ENCODE data around the gene MYO3B. TPM values are rescaled to one million over a fixed set of nuclear protein-coding genes. Genes with fewer than 3 reads are reported as not detected.

MYO3B gene
- total RNA-seq, 1 experiment from 2014 or later = 0.63 TPM

- DNase-seq = no peak
- no peak overlapping the region for H4K5ac ChIP-seq (ENCODE audit: insufficient read length, low read depth, low read length)
- no peak overlapping the region for H3K9ac ChIP-seq (ENCODE audit: extremely low read depth, insufficient read length, low read length)
- no CpG with 5 or more reads among the region's 4 CpGs for WGBS (ENCODE audit: extremely low coverage, insufficient read length, low lambda C conversion rate)
- no peaks in the 10 kb centered on the region for H3K79me2 ChIP-seq (ENCODE audit: insufficient read depth, low read length)
- H3K79me1 ChIP-seq (ENCODE audit: insufficient read depth, low read depth, low read length, poor library complexity, severe bottlenecking) = no peaks in the 10 kb centered on the region
- H3K23me2 ChIP-seq (ENCODE audit: insufficient read length, low read depth, low read length, poor library complexity, severe bottlenecking) = no peaks in the 10 kb centered on the region
- no peak overlapping the region for H3K14ac ChIP-seq (ENCODE audit: insufficient read depth, low read length)
- H2BK120ac ChIP-seq (ENCODE audit: low read depth, low read length, poor library complexity, severe bottlenecking) = no peak overlapping the region
- H3K4me1 Mint-ChIP-seq = peaks cover 12 to 18% of the 10 kb centered on the region in 2 experiments
- no peak overlapping the region for H3K4me3 Mint-ChIP-seq
- no peak overlapping the region for H3K23ac ChIP-seq (ENCODE audit: insufficient read length, low read depth, low read length)
- no peak overlapping the region for H4K91ac ChIP-seq (ENCODE audit: insufficient read length, low read depth, low read length)
- H3K27ac Mint-ChIP-seq = no peak overlapping the region
- no peak overlapping the region for H2BK20ac ChIP-seq (ENCODE audit: low read depth, low read length, poor library complexity, severe bottlenecking)
- H3K36me3 Mint-ChIP-seq (ENCODE audit: insufficient read depth in 1 of 3, low read depth in 3 of 3) = peaks cover under 1 to 5% (median 5%) of the 10 kb centered on the region in 3 experiments; a peak in 4 of 7 replicates
- H2BK12ac ChIP-seq (ENCODE audit: insufficient read length, low read depth, low read length) = no peak overlapping the region
- no peak overlapping the region for H4K8ac ChIP-seq (replicated peaks; ENCODE audit: insufficient read length, low read depth, low read length)
- no peak overlapping the region for H3K27ac ChIP-seq (ENCODE audit: insufficient read length, low read depth, low read length)
- H3K27me3 Mint-ChIP-seq (ENCODE audit: low read depth) = peaks cover 5% of the 10 kb centered on the region
- H2BK15ac ChIP-seq (ENCODE audit: low read depth, low read length) = no peak overlapping the region
- H3K27me3 ChIP-seq (ENCODE audit: insufficient read depth, low read length) = no peaks in the 10 kb centered on the region
- H3K4me1 ChIP-seq (ENCODE audit: insufficient read depth, low read length) = no peaks in the 10 kb centered on the region
- H3K18ac ChIP-seq (ENCODE audit: insufficient read length, low read depth, low read length) = no peak overlapping the region
- H4K20me1 ChIP-seq (ENCODE audit: control insufficient read depth, insufficient read depth, insufficient read length) = no peaks in the 10 kb centered on the region
- no peak overlapping the region for H2BK5ac ChIP-seq (ENCODE audit: insufficient read length, low read length)
- H3K56ac ChIP-seq (ENCODE audit: insufficient read length, low read depth, low read length) = no peak overlapping the region
- H3K4ac ChIP-seq (ENCODE audit: low read depth, low read length) = no peak overlapping the region
- TF ChIP-seq CTCF (conservative IDR thresholded peaks at IDR 0.05) = no peak
- no peak overlapping the region for H3K4me2 ChIP-seq (ENCODE audit: insufficient read depth, insufficient read length, low read length)
- H3K9me3 Mint-ChIP-seq = peaks cover 1 to 6% of the 10 kb centered on the region in 2 experiments; a peak in 4 of 5 replicates
- no peak overlapping the region for H2AFZ ChIP-seq (ENCODE audit: low read length)
- no peak overlapping the region for H3T11ph ChIP-seq (ENCODE audit: low read length)
- H3K9me3 ChIP-seq (ENCODE audit: control insufficient read depth, low read depth, low read length) = no peaks in the 10 kb centered on the region
- no peak overlapping the region for H2AK5ac ChIP-seq (ENCODE audit: insufficient read length, low read length)
Measured at GRCh38 chr2:170143045-170143717, 34.8 kb upstream of the MYO3B start.

All from H9 (cell line).